GM12865 (cell line): Measurements from ENCODE around the gene PLEKHG4.

Experiments
- DNase-seq: peaks from one replicate; pipeline ENCODE4 v3.0.0; 2010; ENCODE audit warnings: low read depth
- H3K4me3 ChIP-seq: 2 replicates; pipeline ENCODE4 v1.5.1; 2011; ENCODE audit warnings: mild to moderate bottlenecking, low read depth, low read length, control low read depth
- TF ChIP-seq, protein P1 (sequence below): IDR thresholded peaks from 2 replicates; pipeline ENCODE4 v1.5.1; 2011; ENCODE audit warnings: low read length, control low read depth, low read depth, inconsistent platforms; ENCODE audit not compliant: insufficient read depth; ENCODE audit errors: missing control alignments

PLEKHG4 gene

GRCh38 chr16:67312719-67313118 is 33.4 kb downstream of the PLEKHG4 start:
- no peak for DNase-seq
- H3K4me3 ChIP-seq: no peak overlapping the region
- TF ChIP-seq, protein P1, sequence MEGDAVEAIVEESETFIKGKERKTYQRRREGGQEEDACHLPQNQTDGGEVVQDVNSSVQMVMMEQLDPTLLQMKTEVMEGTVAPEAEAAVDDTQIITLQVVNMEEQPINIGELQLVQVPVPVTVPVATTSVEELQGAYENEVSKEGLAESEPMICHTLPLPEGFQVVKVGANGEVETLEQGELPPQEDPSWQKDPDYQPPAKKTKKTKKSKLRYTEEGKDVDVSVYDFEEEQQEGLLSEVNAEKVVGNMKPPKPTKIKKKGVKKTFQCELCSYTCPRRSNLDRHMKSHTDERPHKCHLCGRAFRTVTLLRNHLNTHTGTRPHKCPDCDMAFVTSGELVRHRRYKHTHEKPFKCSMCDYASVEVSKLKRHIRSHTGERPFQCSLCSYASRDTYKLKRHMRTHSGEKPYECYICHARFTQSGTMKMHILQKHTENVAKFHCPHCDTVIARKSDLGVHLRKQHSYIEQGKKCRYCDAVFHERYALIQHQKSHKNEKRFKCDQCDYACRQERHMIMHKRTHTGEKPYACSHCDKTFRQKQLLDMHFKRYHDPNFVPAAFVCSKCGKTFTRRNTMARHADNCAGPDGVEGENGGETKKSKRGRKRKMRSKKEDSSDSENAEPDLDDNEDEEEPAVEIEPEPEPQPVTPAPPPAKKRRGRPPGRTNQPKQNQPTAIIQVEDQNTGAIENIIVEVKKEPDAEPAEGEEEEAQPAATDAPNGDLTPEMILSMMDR: no peak

- no peak overlapping the region for H3K4me3 ChIP-seq
- DNase-seq: no peak
- TF ChIP-seq, protein P1: no peak
Measured at GRCh38 chr16:67317853-67318252, 38.5 kb downstream of the PLEKHG4 start.

- TF ChIP-seq, protein P1: no peak
- no peak for DNase-seq
- peak overlapping the region; percentile 22 for H3K4me3 ChIP-seq
Measured at GRCh38 chr16:67326115-67326471, 46.8 kb downstream of the PLEKHG4 start.

- DNase-seq: peak; percentile 43
- TF ChIP-seq, protein P1: peak; percentile 47
- H3K4me3 ChIP-seq: peak within 1 kb of the TSS; percentile 22
Measured at GRCh38 chr16:67326472-67327309, 47.4 kb downstream of the PLEKHG4 start, which contains the start of the genes KCTD19 and LRRC36. TSS of gene KCTD19 (minus strand) at chr16:67326741. CDS start at chr16:67326707, 34 bp downstream. TSS of gene LRRC36 (plus strand) at chr16:67326815. CDS start at chr16:67326863, 48 bp downstream.

DNA sequence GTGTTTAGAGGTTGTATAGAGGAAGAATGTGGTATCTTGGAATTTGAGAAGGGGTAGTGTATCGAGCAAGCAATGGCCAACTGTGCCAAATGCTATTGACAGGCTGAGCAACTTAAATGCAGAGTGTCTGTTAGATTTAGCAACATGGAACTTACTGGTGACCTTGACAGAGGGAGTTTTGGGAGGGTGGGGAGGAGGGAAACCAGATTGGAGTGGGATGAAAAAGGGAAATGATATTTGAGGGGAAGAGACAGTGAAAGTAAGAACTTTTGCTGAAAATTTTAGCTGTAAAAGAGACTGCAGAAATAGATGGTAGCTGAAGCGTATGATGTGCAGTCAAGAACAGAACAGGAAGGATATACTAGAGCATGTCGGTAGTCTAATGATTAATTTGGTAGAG is 48.4 kb downstream of the PLEKHG4 start:
- TF ChIP-seq, protein P1: no peak
- DNase-seq: no peak
- no peak overlapping the region for H3K4me3 ChIP-seq

DNA sequence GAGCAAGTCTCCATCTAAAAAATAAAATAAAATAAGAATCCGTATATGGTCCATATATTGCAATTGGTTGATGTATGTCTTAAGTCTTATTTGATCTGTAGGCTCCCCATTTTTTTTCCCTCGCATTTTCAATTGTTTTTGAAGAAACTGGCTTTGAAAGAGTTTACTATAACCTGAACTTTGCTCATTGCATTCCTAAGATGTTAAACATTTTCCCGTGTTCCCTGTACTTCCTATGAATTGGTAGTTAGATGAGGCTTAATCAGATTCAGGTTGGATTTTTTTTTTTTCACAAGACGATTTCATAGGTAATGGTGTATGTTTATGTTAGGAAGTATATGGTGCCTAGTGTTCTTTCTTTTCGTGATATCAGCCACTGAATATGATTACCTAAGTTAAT is 50.6 kb downstream of the PLEKHG4 start:
- no peak for DNase-seq
- H3K4me3 ChIP-seq: no peak overlapping the region
- TF ChIP-seq, protein P1: no peak

DNA sequence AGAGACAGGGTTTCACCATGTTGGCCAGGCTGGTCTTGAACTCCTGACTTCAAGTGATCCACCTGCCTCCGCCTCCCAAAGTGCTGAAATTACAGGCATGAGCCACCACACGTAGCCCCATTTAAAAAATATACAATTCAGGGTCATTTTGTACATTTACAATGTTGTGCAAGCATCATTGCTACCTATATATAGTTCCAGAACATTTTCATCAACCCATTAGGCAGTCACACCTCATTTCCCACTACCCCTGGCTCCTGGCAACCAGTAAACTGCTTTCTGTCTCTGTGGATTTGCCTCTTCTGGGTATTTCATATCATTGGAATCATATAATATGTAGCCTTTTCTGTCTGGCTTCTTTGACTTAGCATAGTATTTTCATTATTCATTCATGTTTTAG is 54.0 kb downstream of the PLEKHG4 start:
- TF ChIP-seq, protein P1: no peak
- H3K4me3 ChIP-seq: no peak overlapping the region
- DNase-seq: no peak
